A375 (cell line): ENCODE measurements around the gene MINPP1. TPM values are rescaled to one million over a fixed set of nuclear protein-coding genes. Genes with fewer than 3 reads are reported as not detected.

Experiments
- total RNA-seq: library from RNA; depleted of rRNA; stranded (reverse); fragments of >200 nt; shearing (Covaris generic); gene quantifications from 2 replicates; pipeline ENCODE4 v1.2.3, GENCODE V29; 2014; rRNA removed

Gene MINPP1, protein sequence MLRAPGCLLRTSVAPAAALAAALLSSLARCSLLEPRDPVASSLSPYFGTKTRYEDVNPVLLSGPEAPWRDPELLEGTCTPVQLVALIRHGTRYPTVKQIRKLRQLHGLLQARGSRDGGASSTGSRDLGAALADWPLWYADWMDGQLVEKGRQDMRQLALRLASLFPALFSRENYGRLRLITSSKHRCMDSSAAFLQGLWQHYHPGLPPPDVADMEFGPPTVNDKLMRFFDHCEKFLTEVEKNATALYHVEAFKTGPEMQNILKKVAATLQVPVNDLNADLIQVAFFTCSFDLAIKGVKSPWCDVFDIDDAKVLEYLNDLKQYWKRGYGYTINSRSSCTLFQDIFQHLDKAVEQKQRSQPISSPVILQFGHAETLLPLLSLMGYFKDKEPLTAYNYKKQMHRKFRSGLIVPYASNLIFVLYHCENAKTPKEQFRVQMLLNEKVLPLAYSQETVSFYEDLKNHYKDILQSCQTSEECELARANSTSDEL
- total RNA-seq, result 28.0 and 30.0 TPM in 2 replicates

DNA sequence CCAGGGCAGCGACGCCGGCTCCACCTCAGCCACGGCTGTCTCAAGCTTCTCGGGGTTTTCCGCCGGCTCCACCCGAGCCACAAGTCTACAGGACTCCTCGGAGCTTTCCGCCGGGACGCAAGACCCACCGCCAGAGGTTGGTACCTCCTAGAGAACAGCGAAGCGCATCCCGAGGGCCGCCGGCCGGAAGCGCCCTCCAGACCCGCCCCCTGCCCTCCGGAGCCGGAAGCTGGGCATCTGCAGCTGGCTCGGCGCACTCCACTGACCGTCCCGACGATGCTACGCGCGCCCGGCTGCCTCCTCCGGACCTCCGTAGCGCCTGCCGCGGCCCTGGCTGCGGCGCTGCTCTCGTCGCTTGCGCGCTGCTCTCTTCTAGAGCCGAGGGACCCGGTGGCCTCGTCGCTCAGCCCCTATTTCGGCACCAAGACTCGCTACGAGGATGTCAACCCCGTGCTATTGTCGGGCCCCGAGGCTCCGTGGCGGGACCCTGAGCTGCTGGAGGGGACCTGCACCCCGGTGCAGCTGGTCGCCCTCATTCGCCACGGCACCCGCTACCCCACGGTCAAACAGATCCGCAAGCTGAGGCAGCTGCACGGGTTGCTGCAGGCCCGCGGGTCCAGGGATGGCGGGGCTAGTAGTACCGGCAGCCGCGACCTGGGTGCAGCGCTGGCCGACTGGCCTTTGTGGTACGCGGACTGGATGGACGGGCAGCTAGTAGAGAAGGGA, at the start of gene MINPP1:
Gene MINPP1, plus strand, starts transcription at position 254 of the 726 bp plus-strand sequence. Its CDS starts 23 bp downstream, at position 277.

Other genes with a start within 250 kb of the MINPP1 start
- gene NUTM2D, start 147.1 kb upstream of the MINPP1 start, total RNA-seq, result 1.7 and 2.9 TPM in 2 replicates
- 18.9 and 19.0 TPM in 2 replicates for gene PAPSS2, start 155.0 kb downstream of the MINPP1 start, total RNA-seq